DMS79 (cell line): ENCODE results near the gene AADACL4.
"Not testable (repeated sequence)": the region's sequence is repeated elsewhere in the genome, so short reads cannot be mapped to it uniquely, and the experiment has no call there.

Source experiments
- DNase-seq: peaks from one replicate; lab custom pipeline; 2025; lab: John Stamatoyannopoulos, UW

Gene AADACL4

DNA sequence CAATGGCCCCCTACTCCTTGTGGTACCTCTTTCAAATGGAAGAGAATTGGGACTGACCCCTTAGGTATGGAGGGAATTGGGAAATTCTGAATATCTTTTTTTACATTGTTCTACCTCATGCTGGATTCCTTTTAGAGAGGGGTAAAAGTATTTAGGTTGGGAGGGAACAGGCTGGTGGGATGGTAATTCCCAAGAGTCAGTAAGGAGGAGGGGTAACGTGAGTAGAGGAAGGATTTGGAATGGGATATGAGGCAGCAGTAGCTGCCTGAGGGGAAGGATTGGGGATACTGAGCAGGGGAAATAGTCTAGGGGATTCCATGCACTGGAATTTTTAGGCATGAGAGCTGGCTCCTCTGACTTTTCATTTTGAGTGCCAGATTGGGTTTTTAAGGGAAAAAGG lies 68.2 kb downstream of the AADACL4 start:
- no peak for DNase-seq

GRCh38 chr1:12712929-12713328 lies 69.0 kb downstream of the AADACL4 start:
- no peak for DNase-seq

DNA sequence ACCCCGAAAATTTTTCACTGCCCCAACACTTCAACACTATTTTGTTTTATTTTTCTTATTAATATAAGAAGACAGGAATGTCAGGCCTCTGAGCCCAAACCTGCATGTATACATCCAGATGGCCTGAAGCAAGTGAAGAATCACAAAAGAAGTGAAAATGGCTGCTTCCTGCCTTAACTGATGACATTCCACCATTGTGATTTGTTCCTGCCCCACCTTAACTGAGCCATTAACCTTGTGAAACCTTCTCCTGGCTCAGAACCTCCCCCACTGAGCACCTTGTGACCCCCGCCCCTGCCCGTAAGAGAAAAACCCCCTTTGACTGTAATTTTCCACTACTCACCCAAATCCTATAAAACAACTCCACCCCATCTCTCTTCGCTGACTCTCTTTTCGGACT lies 69.8 kb downstream of the AADACL4 start:
- not testable (repeated sequence) for DNase-seq

DNA sequence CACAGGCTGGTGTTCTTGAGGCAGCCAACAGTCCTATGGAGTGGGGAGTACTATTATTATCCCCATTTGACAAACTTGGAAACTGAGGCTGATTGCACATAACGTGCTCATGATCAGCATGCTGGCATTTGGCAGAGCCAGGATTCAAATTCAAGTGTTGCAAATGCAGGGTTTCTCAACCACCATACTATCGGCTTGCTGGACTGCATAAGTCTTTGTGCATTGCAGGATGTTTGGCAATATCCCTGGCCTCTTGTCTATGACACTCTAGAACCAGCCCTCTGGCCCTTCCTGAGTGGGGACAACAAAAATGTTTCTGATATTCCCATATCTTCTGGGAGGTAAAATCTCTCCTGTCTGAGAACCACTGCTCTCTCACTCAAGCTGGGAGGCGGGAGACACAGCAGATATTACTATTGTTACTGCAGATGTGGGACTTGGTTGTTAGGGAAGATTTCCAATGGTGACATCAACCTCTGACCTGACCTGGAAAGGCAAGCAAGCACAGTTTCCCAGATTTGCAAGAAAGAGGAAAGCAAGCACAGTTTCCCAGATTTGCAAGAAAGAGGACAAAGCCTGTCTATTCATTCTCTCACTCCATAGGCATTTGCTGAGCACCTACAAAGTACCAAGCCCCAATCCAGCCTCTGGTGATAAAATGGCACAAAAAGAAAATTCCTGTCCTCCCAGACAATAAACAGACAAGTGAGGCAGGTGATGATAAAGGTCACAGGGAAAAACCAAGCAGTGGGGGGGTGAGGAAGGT lies 71.0 kb downstream of the AADACL4 start:
- no peak for DNase-seq

GRCh38 chr1:12715896-12716437 lies 72.1 kb downstream of the AADACL4 start, which contains the start of gene AADACL3:
Gene AADACL3 (plus strand): TSS chr1:12716110. CDS start chr1:12716177, 67 bp downstream.
- no peak for DNase-seq
